ENCODE results near the gene C10orf90. TPM values are rescaled to one million over a fixed set of nuclear protein-coding genes. Genes with fewer than 3 reads are reported as not detected.

C10orf90 gene
- total and polyA plus RNA-seq, 2 of the 8 experiments (the other 6 are each of a cell fraction or from before 2014, with no cell fraction given) = 0.21 TPM; not detected in 1

GRCh38 chr10:126434235-126434634, 236.3 kb downstream of the C10orf90 start:
- no peaks in the 10 kb centered on the region for H3K23me2 ChIP-seq (ENCODE audit: low read depth, low read length)
- no peaks in the 10 kb centered on the region for H3K79me1 ChIP-seq (ENCODE audit: low read depth, low read length)
- no peak for DNase-seq (ENCODE audit: low read depth in 1 of 2, low spot score in 2 of 2)
- H4K5ac ChIP-seq (ENCODE audit: insufficient read length, low read depth, low read length) = no peak overlapping the region
- H2AFZ ChIP-seq (ENCODE audit: low read length) = no peak overlapping the region
- no peaks in the 10 kb centered on the region for H3K36me3 ChIP-seq (ENCODE audit: control insufficient read depth in 2 of 4, insufficient read depth in 4 of 4, low read length in 3 of 4)
- no peak overlapping the region for H2BK12ac ChIP-seq (ENCODE audit: low read depth, low read length)
- no peaks in the 10 kb centered on the region for H3K27me3 ChIP-seq (replicated peaks in 1 of 4; ENCODE audit: control insufficient read depth in 3 of 4, extremely low read depth in 1 of 4, insufficient read depth in 3 of 4, low read length in 3 of 4)
- no peak overlapping the region for H2BK20ac ChIP-seq (ENCODE audit: low read length)
- POLR2A ChIA-PET (ENCODE audit: partially characterized antibody) = no interaction called here
- H2BK5ac ChIP-seq (ENCODE audit: low read depth, low read length) = no peak overlapping the region
- H3K14ac ChIP-seq (ENCODE audit: insufficient read length) = no peak overlapping the region
- no peak overlapping the region for H2BK120ac ChIP-seq (replicated peaks; ENCODE audit: low read depth, low read length)
- no peak for FAIRE-seq
- no peak overlapping the region for H3K4me3 ChIP-seq (ENCODE audit: extremely low read depth in 1 of 4, insufficient read depth in 2 of 4, low read depth in 3 of 4, low read length in 4 of 4)
- H3K27ac ChIP-seq (ENCODE audit: low read depth, low read length) = no peak overlapping the region
- H2BK15ac ChIP-seq (ENCODE audit: low read length) = no peak overlapping the region
- no peak overlapping the region for H4K8ac ChIP-seq (ENCODE audit: extremely low read depth, insufficient read depth, low read length)
- H3K4me1 ChIP-seq (replicated peaks in 1 of 4; ENCODE audit: control insufficient read depth in 3 of 4, insufficient read depth in 4 of 4, low read length in 3 of 4) = no peaks in the 10 kb centered on the region
- no peak overlapping the region for H3K4me2 ChIP-seq (ENCODE audit: insufficient read depth in 1 of 2, low read depth in 2 of 2, low read length in 2 of 2)
- H3K18ac ChIP-seq (ENCODE audit: extremely low read depth, low read length) = no peak overlapping the region
- H3K9ac ChIP-seq (replicated peaks in 1 of 4; ENCODE audit: extremely low read depth in 1 of 4, low read depth in 3 of 4, low read length in 3 of 4) = no peak overlapping the region
- no peaks in the 10 kb centered on the region for H3K9me3 ChIP-seq (ENCODE audit: insufficient read depth in 2 of 2, low read depth in 1 of 2, low read length in 1 of 2)
- 88% methylated on average over 5 of the region's 5 CpGs; no CpG with 5 or more reads in 1 of the 2 experiments for WGBS, 2 experiments (ENCODE audit: extremely low coverage in 1 of 2, insufficient coverage in 1 of 2, insufficient read length in 1 of 2, insufficient replicate concordance in 2 of 2, low coverage in 1 of 2, low lambda C conversion rate in 2 of 2, missing lambda C conversion rate in 1 of 2)
- no peak overlapping the region for H3K23ac ChIP-seq (ENCODE audit: insufficient read length)
- H3K79me2 ChIP-seq (ENCODE audit: control insufficient read depth in 1 of 2, insufficient read depth in 2 of 2, low read length in 2 of 2) = no peaks in the 10 kb centered on the region
- no peak overlapping the region for H3K4ac ChIP-seq (replicated peaks; ENCODE audit: insufficient read length, low read depth, low read length)
- CTCF ChIA-PET (ENCODE audit: partially characterized antibody) = no interaction called here
- no peak overlapping the region for H3K56ac ChIP-seq (replicated peaks; ENCODE audit: insufficient read length, low read depth, low read length)
- H2AK5ac ChIP-seq (ENCODE audit: low read depth, low read length) = no peak overlapping the region
- no peak overlapping the region for H4K91ac ChIP-seq (replicated peaks; ENCODE audit: insufficient read length, low read length)
- H4K20me1 ChIP-seq (replicated peaks in 1 of 2; ENCODE audit: control insufficient read depth in 1 of 2, insufficient read depth in 2 of 2, low read length in 2 of 2) = no peaks in the 10 kb centered on the region
- TF ChIP-seq RXRA (IDR thresholded peaks at IDR 0.05; ENCODE audit: insufficient read depth, low read depth, low read length) = no peak
- no peak for TF ChIP-seq HDAC2 (IDR thresholded peaks at IDR 0.05; ENCODE audit: borderline replicate concordance in 1 of 2, low read depth in 2 of 2, low read length in 2 of 2)
- no peak for TF ChIP-seq SRF (IDR thresholded peaks at IDR 0.05; ENCODE audit: low read depth, low read length)
- TF ChIP-seq ATF2 (IDR thresholded peaks at IDR 0.05; ENCODE audit: low read length) = no peak
- no peak for TF ChIP-seq CTCF (IDR thresholded peaks at IDR 0.05; ENCODE audit: control extremely low read depth in 1 of 3, insufficient read depth in 1 of 3, low read depth in 1 of 3, low read length in 3 of 3)
- TF ChIP-seq POLR2A (IDR thresholded peaks at IDR 0.05; ENCODE audit: control extremely low read depth in 1 of 2, low read depth in 2 of 2, low read length in 2 of 2) = no peak
- TF ChIP-seq YY1 (IDR thresholded peaks at IDR 0.05; ENCODE audit: low read depth, low read length) = no peak
- TF ChIP-seq HDAC6 (IDR thresholded peaks at IDR 0.05; ENCODE audit: low read depth, low read length) = no peak
- no peak for TF ChIP-seq SUZ12 (IDR thresholded peaks at IDR 0.05; ENCODE audit: low read length)
- TF ChIP-seq GABPA (IDR thresholded peaks at IDR 0.05; ENCODE audit: borderline replicate concordance, insufficient read depth, low read length) = no peak

Data from H1 (cell line).